GM18858 (cell line): Measurements from ENCODE around the gene SNF8.

ENCODE experiments used
- ATAC-seq: cut with Tn5 transposase; IDR thresholded peaks from one replicate; pipeline ENCODE4 v1.9.1; 2021; ENCODE audit not compliant: unreplicated experiment

SNF8 gene

GRCh38 chr17:48930435-48930873, 14.2 kb downstream of the SNF8 start:
- no peak for ATAC-seq

- no peak for ATAC-seq
These were observed 14.9 kb downstream of the SNF8 start for GRCh38 chr17:48929812-48930165.

- ATAC-seq = no peak
These were observed 15.5 kb downstream of the SNF8 start for GRCh38 chr17:48928876-48929811.

GRCh38 chr17:48927978-48928745, 16.5 kb downstream of the SNF8 start:
- no peak for ATAC-seq

GRCh38 chr17:48925991-48926342, 18.7 kb downstream of the SNF8 start:
- no peak for ATAC-seq

GRCh38 chr17:48925251-48925990, 19.2 kb downstream of the SNF8 start:
- no peak for ATAC-seq

GRCh38 chr17:48915459-48916282, 29.0 kb downstream of the SNF8 start:
- peak; percentile 70 for ATAC-seq

GRCh38 chr17:48912476-48912875, 32.2 kb downstream of the SNF8 start:
- no peak for ATAC-seq

GRCh38 chr17:48910370-48910769, 34.3 kb downstream of the SNF8 start:
- no peak for ATAC-seq

- no peak for ATAC-seq
These were observed 34.9 kb downstream of the SNF8 start for GRCh38 chr17:48909783-48910182.

- no peak for ATAC-seq
These were observed 35.7 kb downstream of the SNF8 start for GRCh38 chr17:48908853-48909394.

- ATAC-seq = peak; percentile 64
These were observed 36.4 kb downstream of the SNF8 start, which contains the start of gene UBE2Z for GRCh38 chr17:48908047-48908843. Gene UBE2Z (plus strand): TSS chr17:48908407. CDS start chr17:48908504, 97 bp downstream.

GRCh38 chr17:48907713-48908046, 37.0 kb downstream of the SNF8 start:
- no peak for ATAC-seq

- no peak for ATAC-seq
These were observed 38.6 kb downstream of the SNF8 start for GRCh38 chr17:48905987-48906515.

- no peak for ATAC-seq
These were observed 40.2 kb downstream of the SNF8 start for GRCh38 chr17:48904428-48904827.

- ATAC-seq = no peak
These were observed 41.2 kb downstream of the SNF8 start for GRCh38 chr17:48903401-48903800.

- ATAC-seq = no peak
These were observed 43.4 kb downstream of the SNF8 start for GRCh38 chr17:48901241-48901640.

- ATAC-seq = no peak
These were observed 49.8 kb downstream of the SNF8 start for GRCh38 chr17:48894886-48895285.
